ENCODE measurements around the gene TOGARAM2. TPM values are rescaled to one million over a fixed set of nuclear protein-coding genes. Genes with fewer than 3 reads are reported as not detected.
"Not testable (repeated sequence)": the region's sequence is repeated elsewhere in the genome, so short reads cannot be mapped to it uniquely, and the experiment has no call there.

Gene TOGARAM2
- total RNA-seq, 2 experiments from 2014 or later: 9.6 TPM

DNA sequence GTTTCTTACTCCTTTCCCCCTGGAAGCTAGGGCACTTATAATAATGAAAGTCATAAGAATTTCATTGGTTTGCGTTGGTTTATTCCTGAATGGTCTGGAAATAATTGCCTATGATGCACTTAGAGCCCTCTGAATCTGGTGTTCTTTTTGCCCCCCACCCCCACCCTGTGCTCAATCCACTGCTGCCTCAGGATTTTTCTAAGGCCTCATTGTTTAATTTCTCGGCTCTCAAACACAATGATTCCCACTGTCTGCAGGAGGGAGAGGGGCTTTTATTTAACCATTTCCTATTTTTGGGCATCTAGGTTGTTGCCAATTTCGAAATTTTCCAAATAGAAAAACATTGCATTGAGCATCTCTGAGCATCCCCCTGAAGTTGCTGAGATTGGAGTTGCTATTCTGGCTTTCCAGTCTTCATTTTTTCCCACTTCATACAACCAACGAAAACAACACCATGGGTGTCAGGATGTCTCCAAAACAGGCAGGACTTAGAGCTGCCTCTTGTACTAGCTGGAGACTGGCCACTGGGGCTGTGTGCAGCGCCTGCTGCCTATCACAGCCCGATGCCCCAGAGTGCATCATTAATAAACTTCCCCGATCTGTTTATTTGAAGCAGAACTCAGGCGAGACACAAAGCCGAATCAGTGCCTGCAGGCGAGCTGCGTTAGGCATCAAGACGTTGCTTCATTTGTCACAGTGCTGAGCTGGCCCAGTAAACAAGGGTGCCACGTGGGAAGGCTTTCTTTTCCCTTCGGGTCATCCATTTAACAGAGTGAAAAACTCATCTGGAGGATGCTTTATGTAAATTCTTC is 95.0 kb downstream of the TOGARAM2 start:
- Mint-ChIP-seq H3K36me3 (no peaks in the 10 kb centered on the region), H3K27me3 (no peaks in the 10 kb centered on the region), H3K4me1 (ENCODE audit: low read depth) (no peaks in the 10 kb centered on the region), H3K4me3 (no peak overlapping the region), H3K27ac (no peak overlapping the region), H3K9me3 (peaks cover 16% of the 10 kb centered on the region)
- ChIA-PET POLR2A (no interaction called here), CTCF (no interaction called here)
- no peak for DNase-seq
- intact Hi-C loops (cut with micrococcal nuclease): no loop called here

DNA sequence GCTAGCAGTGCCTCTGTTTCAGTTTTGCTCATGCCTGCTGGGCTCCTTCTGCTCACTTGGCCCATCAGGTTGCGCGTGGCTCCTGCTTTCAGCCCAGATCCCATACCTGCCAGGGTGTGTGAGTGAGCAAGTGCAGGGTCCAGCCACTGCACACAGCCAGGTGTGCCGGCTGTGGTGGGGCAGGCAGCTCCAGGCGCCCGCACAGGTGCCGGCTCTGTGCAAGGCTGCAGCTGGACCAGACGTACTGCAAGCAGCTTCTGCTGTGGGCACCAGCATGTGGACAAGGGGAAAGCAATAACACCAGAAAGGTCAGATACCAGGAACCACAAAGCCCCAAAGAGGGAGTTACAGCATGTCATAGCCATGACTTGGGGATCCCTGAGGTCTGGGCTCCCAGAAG is 98.8 kb downstream of the TOGARAM2 start:
- intact Hi-C loops (cut with micrococcal nuclease): no loop called here
- Mint-ChIP-seq H3K4me3 (no peak overlapping the region), H3K9me3 (peaks cover 16% of the 10 kb centered on the region), H3K4me1 (ENCODE audit: low read depth) (no peaks in the 10 kb centered on the region), H3K27me3 (no peaks in the 10 kb centered on the region), H3K36me3 (peaks cover 2% of the 10 kb centered on the region), H3K27ac (no peak overlapping the region)
- ChIA-PET POLR2A (no interaction called here), CTCF (no interaction called here)
- no peak for DNase-seq

DNA sequence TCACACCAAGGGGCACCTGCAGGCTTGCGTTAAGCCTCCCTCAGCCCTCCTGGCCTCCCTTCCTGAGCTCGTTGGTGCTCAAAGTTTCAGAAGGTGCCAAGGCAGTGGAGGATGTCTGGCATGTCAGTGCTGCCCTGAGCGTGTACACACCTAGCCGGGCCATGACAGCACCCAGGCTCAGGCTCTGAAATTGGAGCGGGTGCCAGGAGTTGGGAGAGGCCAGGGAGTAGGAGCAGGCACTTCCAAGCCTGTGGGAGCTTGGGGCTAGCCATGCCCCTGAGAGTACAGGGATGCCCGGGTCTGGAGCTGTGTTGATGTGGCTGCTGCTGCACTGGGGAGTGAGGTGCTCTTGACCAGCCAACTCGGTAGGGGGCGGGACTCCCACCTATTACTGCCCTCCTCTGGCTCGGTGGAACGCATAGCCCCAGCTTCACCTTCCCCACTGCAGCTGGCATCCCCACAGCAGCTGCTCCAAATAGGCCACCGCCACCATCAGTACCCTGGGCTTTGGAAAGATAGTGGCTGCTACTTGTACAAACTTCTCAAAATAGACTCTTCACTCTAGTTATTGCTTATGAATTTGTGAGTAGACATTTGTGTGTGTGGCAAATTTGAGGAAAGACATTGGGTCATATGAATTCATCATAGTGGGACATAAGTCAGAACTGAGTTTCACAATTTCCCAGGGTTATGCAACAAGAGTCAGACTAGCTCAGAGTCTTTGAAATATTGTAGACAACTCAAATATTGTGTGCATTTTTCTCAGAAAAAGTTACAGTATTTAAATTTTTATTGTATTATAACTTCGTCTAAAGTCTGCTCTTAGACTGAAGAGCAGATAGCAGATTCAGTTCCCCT is 100.0 kb downstream of the TOGARAM2 start:
- intact Hi-C loops (cut with micrococcal nuclease): no loop called here
- POLR2A ChIA-PET: no interaction called here
- peaks cover 2% of the 10 kb centered on the region for H3K36me3 Mint-ChIP-seq
- no peak for DNase-seq
- no peaks in the 10 kb centered on the region for H3K27me3 Mint-ChIP-seq
- peaks cover 16% of the 10 kb centered on the region for H3K9me3 Mint-ChIP-seq
- no peak overlapping the region for H3K27ac Mint-ChIP-seq
- no peak overlapping the region for H3K4me3 Mint-ChIP-seq
- H3K4me1 Mint-ChIP-seq (ENCODE audit: low read depth): no peaks in the 10 kb centered on the region
- CTCF ChIA-PET: no interaction called here

DNA sequence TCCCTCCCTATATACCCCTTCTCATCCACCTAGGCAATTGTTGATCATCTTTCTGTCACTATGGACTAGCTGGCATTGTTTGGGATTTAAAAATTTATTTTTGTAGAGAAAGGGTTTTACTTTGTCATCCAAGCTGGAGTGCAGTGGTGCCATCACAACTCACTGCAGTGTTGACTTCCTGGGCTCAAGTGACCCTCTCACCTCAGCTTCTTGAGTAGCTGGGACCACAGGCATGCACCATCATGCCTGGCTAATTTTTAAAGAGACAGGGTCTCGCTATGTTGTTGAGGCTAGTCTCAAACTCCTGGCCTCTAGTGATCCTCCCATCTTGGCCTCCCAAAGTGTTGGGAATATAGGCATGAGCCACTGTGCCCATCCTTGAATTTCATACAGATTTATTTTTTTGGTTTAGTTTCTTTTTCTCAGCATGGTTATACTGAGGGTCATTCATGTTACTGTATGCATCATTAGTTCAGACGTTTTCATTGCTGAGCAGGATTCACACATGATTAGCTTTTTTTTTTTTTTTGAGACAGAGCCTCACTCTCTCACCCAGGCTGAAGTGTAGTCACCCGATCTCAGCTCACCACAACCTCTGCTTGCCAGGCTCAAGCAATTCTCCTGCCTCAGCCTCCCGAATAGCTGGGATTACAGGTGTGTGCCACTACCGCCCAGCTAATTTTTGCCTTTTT is 101.9 kb downstream of the TOGARAM2 start:
- Mint-ChIP-seq H3K4me3 (no peak overlapping the region), H3K27me3 (peaks cover under 1% of the 10 kb centered on the region), H3K9me3 (peaks cover 11% of the 10 kb centered on the region), H3K4me1 (ENCODE audit: low read depth) (no peaks in the 10 kb centered on the region), H3K36me3 (peaks cover 2% of the 10 kb centered on the region), H3K27ac (no peak overlapping the region)
- intact Hi-C loops (cut with micrococcal nuclease): no loop called here
- ChIA-PET CTCF (interaction anchor here (0.7 kb wide), 1 partner anchor 1348 kb away, joined by 5 read pairs; no protein-coding TSS in a partner anchor), POLR2A (no interaction called here)
- DNase-seq: no peak

DNA sequence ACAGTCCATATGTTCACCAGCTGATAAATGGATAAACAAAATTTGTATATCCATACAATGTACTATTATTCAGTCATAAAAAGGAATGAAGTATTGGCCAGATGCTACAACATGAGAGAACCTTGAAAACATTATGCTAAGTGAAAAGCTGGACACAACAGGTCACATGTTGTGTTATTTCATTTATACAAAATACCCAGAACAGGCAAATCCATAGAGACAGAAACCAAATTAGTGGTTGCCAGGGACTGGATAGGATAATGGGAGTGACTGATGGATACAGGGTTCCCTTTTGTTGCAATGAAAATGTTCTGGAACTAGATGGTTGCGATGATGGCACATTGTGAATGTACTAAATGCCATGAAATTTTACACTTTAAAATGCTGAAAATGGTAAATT is 103.5 kb downstream of the TOGARAM2 start:
- Mint-ChIP-seq H3K36me3 (peaks cover 2% of the 10 kb centered on the region), H3K27ac (no peak overlapping the region), H3K4me1 (ENCODE audit: low read depth) (no peaks in the 10 kb centered on the region), H3K4me3 (no peak overlapping the region), H3K9me3 (peaks cover 7% of the 10 kb centered on the region), H3K27me3 (peaks cover 3% of the 10 kb centered on the region)
- ChIA-PET POLR2A (no interaction called here), CTCF (no interaction called here)
- DNase-seq: no peak
- intact Hi-C loops (cut with micrococcal nuclease): no loop called here

DNA sequence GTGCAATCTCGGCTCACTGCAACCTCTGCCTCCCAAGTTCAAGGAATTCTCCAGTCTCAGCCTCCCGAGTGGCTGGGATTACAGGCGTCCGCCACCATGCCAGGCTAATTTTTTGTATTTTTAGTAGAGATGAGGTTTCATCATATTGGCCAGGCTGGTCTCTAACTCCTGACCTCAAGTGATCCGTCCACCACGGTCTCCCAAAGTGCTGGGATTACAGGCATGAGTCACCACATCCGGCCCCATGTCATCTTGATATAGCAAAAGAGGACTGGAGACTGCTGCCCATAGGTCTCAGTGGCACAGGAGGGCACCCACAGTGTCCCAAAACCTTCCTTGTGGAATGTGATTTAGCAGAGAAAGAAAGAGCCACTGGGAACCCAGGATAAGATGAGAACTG is 109.2 kb downstream of the TOGARAM2 start:
- H3K36me3 Mint-ChIP-seq, CTCF ChIA-PET, H3K27me3 Mint-ChIP-seq: not testable (repeated sequence)

DNA sequence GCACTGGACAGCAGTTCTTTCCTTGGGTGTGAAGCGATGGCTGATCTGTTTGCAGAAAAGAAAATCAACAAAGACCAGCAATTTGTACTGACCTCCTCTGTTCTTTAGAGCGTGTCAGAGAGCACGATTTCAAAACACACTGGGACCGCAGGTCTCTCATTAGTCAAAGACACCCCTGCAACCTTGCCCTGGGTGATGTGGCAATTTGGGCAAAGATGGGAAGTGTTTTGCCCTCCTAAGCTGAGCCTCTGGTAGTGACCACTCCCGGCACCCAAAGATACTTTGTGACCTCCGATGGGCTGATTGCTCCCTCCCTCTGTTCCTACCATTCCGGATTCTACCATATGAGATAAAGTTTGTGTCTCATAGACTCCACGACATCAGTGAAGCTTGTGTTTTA is 115.9 kb downstream of the TOGARAM2 start:
- intact Hi-C loops (cut with micrococcal nuclease): no loop called here
- ChIA-PET POLR2A (no interaction called here), CTCF (no interaction called here)

More for the DNA sequence above, 109.2 kb downstream of the TOGARAM2 start:
- H3K27ac Mint-ChIP-seq; H3K9me3 Mint-ChIP-seq; intact Hi-C loops (cut with micrococcal nuclease); H3K4me3 Mint-ChIP-seq; POLR2A ChIA-PET; DNase-seq; H3K4me1 Mint-ChIP-seq (ENCODE audit: low read depth): not testable (repeated sequence)

DNA sequence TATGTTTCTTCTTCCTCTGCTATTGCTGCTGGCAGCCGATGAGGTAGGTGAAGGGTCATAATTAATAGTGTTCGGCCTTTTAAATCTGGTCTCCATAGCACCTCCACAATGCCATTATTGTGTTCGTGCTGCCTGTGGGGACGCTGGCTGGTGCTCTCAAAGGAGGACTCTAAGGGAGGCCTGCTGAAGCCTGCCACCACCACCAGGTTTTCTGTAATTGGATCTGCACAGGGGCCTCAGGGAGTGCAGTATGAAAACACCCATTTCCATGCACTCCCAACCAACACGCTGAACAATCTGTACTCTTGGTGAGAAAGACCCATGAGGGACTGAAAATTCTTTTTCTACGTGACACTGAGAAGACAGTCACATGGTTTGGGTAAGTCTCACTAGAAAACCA is 116.5 kb downstream of the TOGARAM2 start:
- Mint-ChIP-seq H3K4me1 (ENCODE audit: low read depth) (no peaks in the 10 kb centered on the region), H3K4me3 (no peak overlapping the region), H3K36me3 (no peaks in the 10 kb centered on the region), H3K27me3 (no peaks in the 10 kb centered on the region), H3K27ac (no peak overlapping the region), H3K9me3 (no peaks in the 10 kb centered on the region)
- ChIA-PET POLR2A (no interaction called here), CTCF (no interaction called here)
- intact Hi-C loops (cut with micrococcal nuclease): no loop called here
- DNase-seq: no peak

More for the DNA sequence above, 115.9 kb downstream of the TOGARAM2 start:
- no peaks in the 10 kb centered on the region for H3K9me3 Mint-ChIP-seq
- no peak for DNase-seq
- H3K4me1 Mint-ChIP-seq (ENCODE audit: low read depth): no peaks in the 10 kb centered on the region
- no peaks in the 10 kb centered on the region for H3K36me3 Mint-ChIP-seq
- H3K27ac Mint-ChIP-seq: no peak overlapping the region
- no peaks in the 10 kb centered on the region for H3K27me3 Mint-ChIP-seq
- no peak overlapping the region for H3K4me3 Mint-ChIP-seq

DNA sequence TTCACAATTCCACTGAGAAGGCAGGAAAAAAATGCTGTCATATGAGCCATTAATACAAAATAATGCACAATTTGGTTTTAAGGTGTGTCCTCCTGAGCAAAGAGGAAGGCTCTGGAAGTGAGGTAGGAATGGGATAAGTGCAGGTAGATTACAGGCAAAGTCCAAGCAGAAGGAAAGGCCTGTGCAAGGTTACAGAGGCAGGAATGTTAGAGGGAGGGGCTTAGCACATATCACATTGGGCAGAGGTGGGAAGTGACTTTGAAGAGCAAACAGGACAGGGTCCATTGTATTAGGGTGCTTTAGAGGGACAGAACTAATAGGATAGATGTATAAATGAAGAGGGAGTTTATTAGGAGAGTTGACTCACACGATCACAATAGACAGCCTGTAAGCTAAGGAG is 119.5 kb downstream of the TOGARAM2 start:
- intact Hi-C loops (cut with micrococcal nuclease): no loop called here
- Mint-ChIP-seq H3K4me3 (no peak overlapping the region), H3K4me1 (ENCODE audit: low read depth) (no peaks in the 10 kb centered on the region), H3K36me3 (no peaks in the 10 kb centered on the region), H3K27ac (no peak overlapping the region), H3K27me3 (no peaks in the 10 kb centered on the region), H3K9me3 (no peaks in the 10 kb centered on the region)
- DNase-seq: no peak
- CTCF ChIA-PET: no interaction called here
- POLR2A ChIA-PET: no interaction called here

Other genes with a start within 250 kb of the TOGARAM2 start
- gene PPP1CB, start 229.5 kb upstream of the TOGARAM2 start, total RNA-seq: 100 to 1,000 TPM; 238 to 256 TPM
- gene SPDYA, start 170.5 kb upstream of the TOGARAM2 start, total RNA-seq: 1 to 10 TPM in 1 of 2 experiments, under 1 TPM in 1; 0.92 to 1.1 TPM
- gene TRMT61B, start 111.0 kb upstream of the TOGARAM2 start, total RNA-seq: 10 to 100 TPM; 16.7 to 18.1 TPM
- 10 to 100 TPM; 72.7 to 84.8 TPM for gene WDR43, start 86.6 kb upstream of the TOGARAM2 start, total RNA-seq
- not detected for gene PCARE, start 93.2 kb downstream of the TOGARAM2 start, total RNA-seq
- 10 to 100 TPM; 26.5 to 27.9 TPM for gene CLIP4, start 134.1 kb downstream of the TOGARAM2 start, total RNA-seq